ENCODE measurements around the gene ST3GAL4.

DNA sequence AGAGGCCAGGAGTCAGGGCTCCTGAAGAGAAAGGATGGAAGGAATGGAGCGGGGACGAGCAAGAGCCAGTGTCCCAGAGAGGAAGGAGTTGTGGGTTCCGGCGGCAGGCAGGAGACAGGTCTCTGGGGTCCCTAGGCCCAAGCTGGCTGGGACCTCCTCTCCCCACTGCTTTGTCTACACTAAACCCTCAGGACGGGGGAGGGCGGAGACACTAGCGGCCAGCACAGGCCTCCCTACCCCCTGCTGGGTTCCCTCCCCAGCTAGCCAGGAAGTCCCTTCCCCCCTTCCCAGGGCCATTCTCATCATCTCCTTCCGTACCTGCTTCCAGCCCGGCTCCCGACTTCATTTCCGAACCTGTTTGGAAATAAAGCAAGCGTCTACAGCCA, 79.5 kb downstream of the ST3GAL4 start:
- TF ChIP-seq TAF1 (IDR thresholded peaks at IDR 0.05; ENCODE audit: borderline replicate concordance, insufficient read depth, low read length) (no peak), SIN3A (IDR thresholded peaks at IDR 0.05; ENCODE audit: borderline replicate concordance, insufficient read depth, low read length) (no peak), FOXP2 (optimal IDR thresholded peaks at IDR 0.05; ENCODE audit: borderline replicate concordance, extremely low read depth, extremely low read length, insufficient read depth) (no peak)

All from PFSK-1 (cell line).